ENCODE results near the gene MRPL55. TPM values are rescaled to one million over a fixed set of nuclear protein-coding genes. Genes with fewer than 3 reads are reported as not detected.

Gene MRPL55
- total and polyA plus RNA-seq, 2 of the 4 experiments (the other 2 are of a cell fraction) = 48.9 to 95.4 TPM

DNA sequence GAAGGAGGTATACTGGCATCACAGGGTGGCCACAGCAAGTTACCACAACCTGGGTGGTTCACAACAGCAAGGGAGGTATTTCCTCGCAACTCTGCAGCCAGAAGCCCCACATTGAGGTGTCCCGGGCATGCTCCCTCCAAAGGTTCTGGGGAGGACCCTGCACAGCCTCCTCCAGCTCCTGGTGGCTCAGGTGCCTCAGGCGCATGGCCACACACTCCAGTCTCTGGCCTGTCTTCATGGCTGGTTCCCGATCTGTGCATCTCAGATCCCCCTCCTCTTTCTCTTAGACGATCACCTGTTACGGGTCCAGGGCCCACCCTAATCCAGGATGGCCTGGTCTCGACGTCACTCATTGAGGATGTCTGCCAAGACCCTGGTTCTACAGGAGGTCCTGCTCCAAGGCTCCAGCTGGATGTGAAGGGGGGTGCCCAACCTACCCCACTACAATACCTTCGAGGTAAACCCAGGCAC lies 33.3 kb downstream of the MRPL55 start:
- H3K27me3 ChIP-seq (ENCODE audit: control insufficient read depth, insufficient read depth, low read length) = peaks cover 2% of the 10 kb centered on the region
- H2AFZ ChIP-seq (replicated peaks; ENCODE audit: low read length, poor library complexity) = no peak overlapping the region
- H3K18ac ChIP-seq (ENCODE audit: low read depth, low read length) = no peak overlapping the region
- no peak overlapping the region for H2AK9ac ChIP-seq (replicated peaks; ENCODE audit: low read depth, low read length, poor library complexity)
- H2BK15ac ChIP-seq (ENCODE audit: low read depth, low read length) = no peak overlapping the region
- no peak overlapping the region for H3K14ac ChIP-seq (replicated peaks; ENCODE audit: low read depth, low read length)
- H3K56ac ChIP-seq (ENCODE audit: extremely low read depth, insufficient read depth, low read length) = no peak overlapping the region
- H3K4me1 ChIP-seq (ENCODE audit: control insufficient read depth, insufficient read depth, low read length) = no peaks in the 10 kb centered on the region
- no peak overlapping the region for H4K91ac ChIP-seq (ENCODE audit: insufficient read depth, low read depth, low read length)
- no TSS peak for BruUV-seq (replicated peaks)
- intact Hi-C loops (cut with micrococcal nuclease) = no loop called here
- H3K9ac ChIP-seq (ENCODE audit: low read depth, low read length) = no peak overlapping the region
- TF ChIP-seq CEBPB (IDR thresholded peaks at IDR 0.05; ENCODE audit: low read depth, low read length) (no peak), FOS (IDR thresholded peaks at IDR 0.05; ENCODE audit: low read depth, low read length) (no peak), MXI1 (IDR thresholded peaks at IDR 0.05; ENCODE audit: borderline replicate concordance, low read depth, low read length) (no peak), RAD21 (IDR thresholded peaks at IDR 0.05; ENCODE audit: low read length) (no peak)
- TF ChIP-seq, protein P1, sequence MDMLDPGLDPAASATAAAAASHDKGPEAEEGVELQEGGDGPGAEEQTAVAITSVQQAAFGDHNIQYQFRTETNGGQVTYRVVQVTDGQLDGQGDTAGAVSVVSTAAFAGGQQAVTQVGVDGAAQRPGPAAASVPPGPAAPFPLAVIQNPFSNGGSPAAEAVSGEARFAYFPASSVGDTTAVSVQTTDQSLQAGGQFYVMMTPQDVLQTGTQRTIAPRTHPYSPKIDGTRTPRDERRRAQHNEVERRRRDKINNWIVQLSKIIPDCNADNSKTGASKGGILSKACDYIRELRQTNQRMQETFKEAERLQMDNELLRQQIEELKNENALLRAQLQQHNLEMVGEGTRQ (IDR thresholded peaks at IDR 0.05; ENCODE audit: low read depth, low read length) = no peak
- TF ChIP-seq, protein P2, sequence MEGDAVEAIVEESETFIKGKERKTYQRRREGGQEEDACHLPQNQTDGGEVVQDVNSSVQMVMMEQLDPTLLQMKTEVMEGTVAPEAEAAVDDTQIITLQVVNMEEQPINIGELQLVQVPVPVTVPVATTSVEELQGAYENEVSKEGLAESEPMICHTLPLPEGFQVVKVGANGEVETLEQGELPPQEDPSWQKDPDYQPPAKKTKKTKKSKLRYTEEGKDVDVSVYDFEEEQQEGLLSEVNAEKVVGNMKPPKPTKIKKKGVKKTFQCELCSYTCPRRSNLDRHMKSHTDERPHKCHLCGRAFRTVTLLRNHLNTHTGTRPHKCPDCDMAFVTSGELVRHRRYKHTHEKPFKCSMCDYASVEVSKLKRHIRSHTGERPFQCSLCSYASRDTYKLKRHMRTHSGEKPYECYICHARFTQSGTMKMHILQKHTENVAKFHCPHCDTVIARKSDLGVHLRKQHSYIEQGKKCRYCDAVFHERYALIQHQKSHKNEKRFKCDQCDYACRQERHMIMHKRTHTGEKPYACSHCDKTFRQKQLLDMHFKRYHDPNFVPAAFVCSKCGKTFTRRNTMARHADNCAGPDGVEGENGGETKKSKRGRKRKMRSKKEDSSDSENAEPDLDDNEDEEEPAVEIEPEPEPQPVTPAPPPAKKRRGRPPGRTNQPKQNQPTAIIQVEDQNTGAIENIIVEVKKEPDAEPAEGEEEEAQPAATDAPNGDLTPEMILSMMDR (conservative IDR thresholded peaks at IDR 0.05; ENCODE audit: low read depth, low read length) = no peak
- ChIA-PET CTCF (no interaction called here), POLR2A (ENCODE audit: unreplicated experiment) (no interaction called here)
- ATAC-seq (ENCODE audit: low read depth) = no peak
- no peak overlapping the region for H3K4ac ChIP-seq (ENCODE audit: low read depth, low read length)
- H3K4me3 ChIP-seq (ENCODE audit: insufficient read depth, low read depth, low read length) = no peak overlapping the region
- no peak overlapping the region for H2BK120ac ChIP-seq (ENCODE audit: low read depth, low read length)
- dilution Hi-C loops (cut with HindIII; ENCODE audit: low sequenced_read_pairs, unreplicated experiment) = no loop called here
- H4K8ac ChIP-seq (ENCODE audit: low read depth in 2 of 2, low read length in 2 of 2) = no peak overlapping the region
- H4K20me1 ChIP-seq (ENCODE audit: insufficient read depth, low read length) = peaks cover 23% of the 10 kb centered on the region
- H3K9me1 ChIP-seq (ENCODE audit: insufficient read depth, low read length) = no peaks in the 10 kb centered on the region; the same call in 1 of the 2 replicates
- H3K27ac ChIP-seq (ENCODE audit: insufficient read depth, low read length) = no peak overlapping the region
- 84% methylated on average over 3 of the region's 9 CpGs; no CpG with 5 or more reads in 1 of the 2 experiments for WGBS, 2 experiments (ENCODE audit: extremely low coverage in 2 of 2, insufficient read length in 1 of 2)
- no peak overlapping the region for H4K5ac ChIP-seq (ENCODE audit: low read depth, low read length)
- no peak overlapping the region for H3K4me2 ChIP-seq (ENCODE audit: low read depth, low read length)
- no peak overlapping the region for H2BK5ac ChIP-seq (ENCODE audit: low read depth, low read length, poor library complexity, severe bottlenecking)
- in situ Hi-C loops (cut with MboI; ENCODE audit: low sequenced_read_pairs) = no loop called here
- no peak overlapping the region for H2AK5ac ChIP-seq (ENCODE audit: low read depth, low read length)
- peaks cover 3 to 12% of the 10 kb centered on the region in 2 experiments; a peak in 2 of 4 replicates for H3K79me1 ChIP-seq (ENCODE audit: low read depth in 1 of 2, low read length in 2 of 2)
- no peaks in the 10 kb centered on the region for H3K9me3 ChIP-seq (ENCODE audit: control insufficient read depth, insufficient read depth, low read length)
- no peak overlapping the region for H3K23ac ChIP-seq (ENCODE audit: low read depth, low read length)
- DNase-seq = no peak
- no peaks in the 10 kb centered on the region for H3K36me3 ChIP-seq (ENCODE audit: control insufficient read depth, insufficient read depth, low read length)
- H2BK20ac ChIP-seq (ENCODE audit: low read depth, low read length) = no peak overlapping the region
